ENCODE results near the gene SIAE.

SIAE gene, protein sequence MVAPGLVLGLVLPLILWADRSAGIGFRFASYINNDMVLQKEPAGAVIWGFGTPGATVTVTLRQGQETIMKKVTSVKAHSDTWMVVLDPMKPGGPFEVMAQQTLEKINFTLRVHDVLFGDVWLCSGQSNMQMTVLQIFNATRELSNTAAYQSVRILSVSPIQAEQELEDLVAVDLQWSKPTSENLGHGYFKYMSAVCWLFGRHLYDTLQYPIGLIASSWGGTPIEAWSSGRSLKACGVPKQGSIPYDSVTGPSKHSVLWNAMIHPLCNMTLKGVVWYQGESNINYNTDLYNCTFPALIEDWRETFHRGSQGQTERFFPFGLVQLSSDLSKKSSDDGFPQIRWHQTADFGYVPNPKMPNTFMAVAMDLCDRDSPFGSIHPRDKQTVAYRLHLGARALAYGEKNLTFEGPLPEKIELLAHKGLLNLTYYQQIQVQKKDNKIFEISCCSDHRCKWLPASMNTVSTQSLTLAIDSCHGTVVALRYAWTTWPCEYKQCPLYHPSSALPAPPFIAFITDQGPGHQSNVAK

DNA sequence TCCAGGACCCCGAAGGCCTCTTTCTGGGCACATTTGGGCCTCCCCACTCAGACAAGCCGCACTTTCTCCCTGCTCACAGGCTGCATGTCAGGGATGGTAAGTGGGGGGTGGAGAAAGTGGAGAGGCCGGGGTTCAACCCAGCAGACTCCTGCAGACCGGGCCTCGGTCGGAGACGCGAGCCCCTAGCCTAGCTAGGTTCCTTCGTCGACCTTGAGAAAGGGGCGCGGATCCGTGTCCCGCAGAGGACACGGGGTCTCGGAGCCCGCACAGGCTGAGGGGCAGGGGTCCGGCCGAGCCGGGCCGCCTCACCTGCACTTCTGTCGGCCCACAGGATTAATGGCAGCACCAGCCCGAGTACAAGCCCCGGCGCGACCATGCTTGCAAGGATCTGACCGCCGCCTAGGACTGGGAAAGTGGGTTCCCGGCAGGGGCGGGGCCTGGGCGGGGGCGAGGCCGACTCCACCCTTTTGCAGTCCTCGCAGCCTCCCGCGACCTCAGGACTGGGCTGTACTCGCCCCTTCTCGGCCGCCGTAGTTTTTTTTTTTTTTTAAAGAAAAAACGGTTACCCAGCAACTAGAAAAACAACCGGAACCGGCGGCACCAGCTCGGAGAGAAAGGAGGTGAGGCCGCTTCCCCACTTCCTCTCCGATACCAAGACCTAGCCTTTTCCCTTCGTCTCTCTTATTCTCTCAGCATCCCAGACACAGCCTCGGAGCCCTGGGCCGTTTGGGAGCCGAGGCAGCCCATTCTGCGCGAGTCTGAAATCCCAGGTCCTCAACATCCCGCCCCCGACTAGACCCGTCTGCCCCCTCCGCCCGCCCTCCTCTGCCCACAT, at the start of gene SIAE, which contains the start of gene SPA17:
Gene SIAE (minus strand): TSS at position 407 of the 835 bp plus-strand sequence. CDS start 31 bp downstream, at position 376.
Gene SPA17 (plus strand): TSS at position 572 of the 835 bp plus-strand sequence. CDS start 1,361 bp downstream, outside the sequence.
- DNase-seq (ENCODE audit: low read depth): peak; percentile 96
- H3K36me3 ChIP-seq (ENCODE audit: control insufficient read depth, insufficient read depth, low read length, severe bottlenecking): no peaks in the 10 kb centered on the region
- no peaks in the 10 kb centered on the region for H3K9me3 ChIP-seq (ENCODE audit: control insufficient read depth, low read length)
- peak within 1 kb of the TSS; percentile 84 for H3K4me3 ChIP-seq (ENCODE audit: low read length)
- peak within 1 kb of the TSS; percentile 96 for H3K9ac ChIP-seq (ENCODE audit: low read length)
- H3K4me1 ChIP-seq (ENCODE audit: control insufficient read depth, insufficient read depth, low read length): peaks cover 18% of the 10 kb centered on the region
- H3K27me3 ChIP-seq (replicated peaks; ENCODE audit: control insufficient read depth, insufficient read depth, low read length): no peaks in the 10 kb centered on the region

- peaks cover 82% of the 10 kb centered on the region for H3K27me3 ChIP-seq (replicated peaks; ENCODE audit: control insufficient read depth, insufficient read depth, low read length)
- H3K9me3 ChIP-seq (ENCODE audit: control insufficient read depth, low read length): no peaks in the 10 kb centered on the region
- no peak for DNase-seq (ENCODE audit: low read depth)
- H3K9ac ChIP-seq (ENCODE audit: low read length): no peak overlapping the region
- H3K4me3 ChIP-seq (ENCODE audit: low read length): no peak overlapping the region
- no peaks in the 10 kb centered on the region for H3K36me3 ChIP-seq (ENCODE audit: control insufficient read depth, insufficient read depth, low read length, severe bottlenecking)
- H3K4me1 ChIP-seq (ENCODE audit: control insufficient read depth, insufficient read depth, low read length): peaks cover 25% of the 10 kb centered on the region
Observed at GRCh38 chr11:124722176-124722575, 48.6 kb upstream of the SIAE start.

DNA sequence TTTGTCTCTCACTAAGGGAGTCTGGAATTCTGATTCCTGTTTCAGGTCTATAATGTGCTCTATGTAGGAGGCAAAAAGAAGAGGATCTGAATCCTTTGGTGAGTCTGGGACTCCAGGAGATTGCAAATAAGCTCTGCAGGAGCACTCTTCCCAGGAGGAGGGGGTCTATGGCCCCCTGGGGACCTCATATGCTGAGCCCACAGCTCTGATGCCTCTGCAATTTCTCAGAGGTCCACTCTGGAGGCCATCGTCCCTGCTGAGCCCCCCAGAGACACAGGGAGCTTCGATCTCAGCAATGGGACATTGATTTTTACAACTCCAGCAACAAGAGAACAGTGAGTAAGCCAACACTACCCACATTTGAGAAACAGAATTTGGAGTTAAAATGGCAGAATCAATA, 46.0 kb upstream of the SIAE start:
- Histone ChIP-seq H3K9ac (ENCODE audit: low read length) (no peak overlapping the region), H3K36me3 (ENCODE audit: control insufficient read depth, insufficient read depth, low read length, severe bottlenecking) (no peaks in the 10 kb centered on the region), H3K27me3 (replicated peaks; ENCODE audit: control insufficient read depth, insufficient read depth, low read length) (peaks cover 79% of the 10 kb centered on the region), H3K4me3 (ENCODE audit: low read length) (no peak overlapping the region), H3K9me3 (ENCODE audit: control insufficient read depth, low read length) (no peaks in the 10 kb centered on the region), H3K4me1 (ENCODE audit: control insufficient read depth, insufficient read depth, low read length) (peaks cover 13% of the 10 kb centered on the region)
- DNase-seq (ENCODE audit: low read depth): no peak

GRCh38 chr11:124718801-124719200, 45.3 kb upstream of the SIAE start:
- H3K4me3 ChIP-seq (ENCODE audit: low read length): no peak overlapping the region
- no peaks in the 10 kb centered on the region for H3K9me3 ChIP-seq (ENCODE audit: control insufficient read depth, low read length)
- no peak for DNase-seq (ENCODE audit: low read depth)
- peaks cover 79% of the 10 kb centered on the region for H3K27me3 ChIP-seq (replicated peaks; ENCODE audit: control insufficient read depth, insufficient read depth, low read length)
- peaks cover 13% of the 10 kb centered on the region for H3K4me1 ChIP-seq (ENCODE audit: control insufficient read depth, insufficient read depth, low read length)
- no peaks in the 10 kb centered on the region for H3K36me3 ChIP-seq (ENCODE audit: control insufficient read depth, insufficient read depth, low read length, severe bottlenecking)
- H3K9ac ChIP-seq (ENCODE audit: low read length): no peak overlapping the region

DNA sequence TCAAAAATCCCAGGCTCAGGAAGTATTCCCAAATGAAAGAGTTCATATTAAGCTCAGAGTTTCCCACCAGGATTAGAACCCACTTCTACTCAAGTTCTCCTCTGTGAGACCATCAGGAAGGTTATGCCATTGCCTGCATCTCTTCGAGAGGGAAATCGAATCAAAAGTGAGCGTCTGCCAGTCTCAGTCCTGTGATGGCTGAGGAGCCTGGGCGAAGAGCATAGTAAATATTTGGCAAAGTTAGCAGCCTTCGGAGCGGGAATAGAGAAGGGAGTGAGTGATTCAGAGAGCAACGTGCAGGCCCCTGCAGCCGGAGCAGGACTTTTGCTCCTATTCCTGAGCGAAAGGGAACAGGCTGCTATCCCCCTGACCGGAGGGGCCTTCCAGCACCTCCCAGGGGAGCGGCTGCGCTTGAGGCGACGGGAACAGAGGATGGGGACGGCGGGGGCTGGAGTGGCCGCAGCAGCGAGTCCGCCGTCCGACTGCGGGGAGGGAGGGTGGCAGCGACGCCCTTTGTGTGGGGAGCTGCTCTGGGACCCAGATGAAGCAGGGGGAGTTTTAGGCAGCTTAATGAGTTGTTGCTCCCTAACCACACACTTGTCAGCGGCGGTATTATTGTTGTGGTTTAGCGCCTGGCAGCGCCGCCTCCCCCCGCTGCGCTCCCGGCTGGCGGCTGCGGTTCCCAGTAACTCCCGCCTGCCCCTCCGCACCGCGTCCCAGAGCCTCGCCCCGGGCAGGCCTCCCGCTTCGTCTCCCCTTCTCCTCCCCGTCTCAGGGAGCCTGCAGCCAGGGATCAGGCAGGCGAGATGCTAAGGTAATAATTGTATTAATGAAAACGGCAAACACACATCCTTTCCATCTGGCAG, 44.5 kb upstream of the SIAE start:
- H3K36me3 ChIP-seq (ENCODE audit: control insufficient read depth, insufficient read depth, low read length, severe bottlenecking): no peaks in the 10 kb centered on the region
- peaks cover 75% of the 10 kb centered on the region for H3K27me3 ChIP-seq (replicated peaks; ENCODE audit: control insufficient read depth, insufficient read depth, low read length)
- peak overlapping the region; percentile 76 for H3K4me3 ChIP-seq (ENCODE audit: low read length)
- DNase-seq (ENCODE audit: low read depth): peak; percentile 37
- H3K9ac ChIP-seq (ENCODE audit: low read length): peak overlapping the region; percentile 31
- peaks cover 13% of the 10 kb centered on the region for H3K4me1 ChIP-seq (ENCODE audit: control insufficient read depth, insufficient read depth, low read length)
- no peaks in the 10 kb centered on the region for H3K9me3 ChIP-seq (ENCODE audit: control insufficient read depth, low read length)

- no peak for DNase-seq (ENCODE audit: low read depth)
- peak overlapping the region; percentile 76 for H3K4me3 ChIP-seq (ENCODE audit: low read length)
- H3K27me3 ChIP-seq (replicated peaks; ENCODE audit: control insufficient read depth, insufficient read depth, low read length): peaks cover 69% of the 10 kb centered on the region
Observed at GRCh38 chr11:124717421-124717785, 43.9 kb upstream of the SIAE start.

GRCh38 chr11:124716591-124716990, 43.1 kb upstream of the SIAE start:
- H3K27me3 ChIP-seq (replicated peaks; ENCODE audit: control insufficient read depth, insufficient read depth, low read length): peaks cover 61% of the 10 kb centered on the region
- no peak for DNase-seq (ENCODE audit: low read depth)
- no peak overlapping the region for H3K4me3 ChIP-seq (ENCODE audit: low read length)
- no peak overlapping the region for H3K9ac ChIP-seq (ENCODE audit: low read length)
- no peaks in the 10 kb centered on the region for H3K36me3 ChIP-seq (ENCODE audit: control insufficient read depth, insufficient read depth, low read length, severe bottlenecking)
- H3K4me1 ChIP-seq (ENCODE audit: control insufficient read depth, insufficient read depth, low read length): peaks cover 13% of the 10 kb centered on the region
- no peaks in the 10 kb centered on the region for H3K9me3 ChIP-seq (ENCODE audit: control insufficient read depth, low read length)

More at GRCh38 chr11:124717421-124717785, 43.9 kb upstream of the SIAE start:
- Histone ChIP-seq H3K9ac (ENCODE audit: low read length) (no peak overlapping the region), H3K9me3 (ENCODE audit: control insufficient read depth, low read length) (no peaks in the 10 kb centered on the region), H3K36me3 (ENCODE audit: control insufficient read depth, insufficient read depth, low read length, severe bottlenecking) (no peaks in the 10 kb centered on the region), H3K4me1 (ENCODE audit: control insufficient read depth, insufficient read depth, low read length) (peaks cover 13% of the 10 kb centered on the region)

DNA sequence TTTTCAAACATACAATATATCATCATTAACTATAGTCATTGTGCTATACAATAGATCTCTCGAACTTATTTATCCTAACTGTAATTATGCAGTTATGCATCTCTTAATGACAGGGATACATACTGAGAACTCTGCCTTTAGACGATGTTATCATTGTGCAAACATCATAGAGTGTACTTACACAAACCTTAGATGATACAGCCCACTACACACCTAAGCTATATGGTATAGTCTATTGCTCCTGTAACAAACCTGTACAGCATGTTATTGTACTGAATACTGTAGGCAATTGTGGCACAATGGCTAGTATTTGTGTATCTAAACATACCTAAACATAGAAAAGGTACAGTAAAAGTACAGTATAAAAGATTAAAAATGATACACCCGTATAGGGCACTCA, 38.9 kb upstream of the SIAE start:
- Histone ChIP-seq H3K9ac (ENCODE audit: low read length) (no peak overlapping the region), H3K9me3 (ENCODE audit: control insufficient read depth, low read length) (peaks cover 10% of the 10 kb centered on the region), H3K36me3 (ENCODE audit: control insufficient read depth, insufficient read depth, low read length, severe bottlenecking) (no peaks in the 10 kb centered on the region), H3K4me1 (ENCODE audit: control insufficient read depth, insufficient read depth, low read length) (peaks cover 2% of the 10 kb centered on the region), H3K27me3 (replicated peaks; ENCODE audit: control insufficient read depth, insufficient read depth, low read length) (peaks cover 22% of the 10 kb centered on the region), H3K4me3 (ENCODE audit: low read length) (no peak overlapping the region)
- no peak for DNase-seq (ENCODE audit: low read depth)

DNA sequence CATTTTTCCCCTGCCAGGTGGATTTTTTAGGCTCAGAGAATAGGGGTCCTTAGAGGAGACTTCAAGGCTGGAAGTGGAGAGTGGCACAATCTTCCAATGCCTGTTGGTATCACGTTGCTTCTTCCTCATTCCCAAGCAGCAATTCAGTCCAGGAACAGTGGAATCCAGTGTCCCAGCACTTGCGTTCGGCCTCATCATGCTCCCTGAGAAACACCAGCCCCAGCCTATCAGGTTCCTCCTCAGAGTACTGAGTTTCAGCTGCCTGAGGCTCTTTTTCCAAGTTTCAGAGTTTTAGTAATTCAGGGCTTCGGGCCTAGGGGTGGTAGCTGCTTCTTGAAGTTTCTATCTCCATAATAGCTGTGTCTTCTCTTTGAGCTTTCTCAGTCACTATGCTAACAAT, 34.3 kb upstream of the SIAE start:
- DNase-seq (ENCODE audit: low read depth): no peak
- no peaks in the 10 kb centered on the region for H3K4me1 ChIP-seq (ENCODE audit: control insufficient read depth, insufficient read depth, low read length)
- H3K9ac ChIP-seq (ENCODE audit: low read length): no peak overlapping the region
- no peaks in the 10 kb centered on the region for H3K36me3 ChIP-seq (ENCODE audit: control insufficient read depth, insufficient read depth, low read length, severe bottlenecking)
- peaks cover 19% of the 10 kb centered on the region for H3K9me3 ChIP-seq (ENCODE audit: control insufficient read depth, low read length)
- H3K27me3 ChIP-seq (replicated peaks; ENCODE audit: control insufficient read depth, insufficient read depth, low read length): no peaks in the 10 kb centered on the region
- no peak overlapping the region for H3K4me3 ChIP-seq (ENCODE audit: low read length)

- DNase-seq (ENCODE audit: low read depth): no peak
- no peaks in the 10 kb centered on the region for H3K4me1 ChIP-seq (ENCODE audit: control insufficient read depth, insufficient read depth, low read length)
Observed at GRCh38 chr11:124700028-124700427, 26.5 kb upstream of the SIAE start.

More at GRCh38 chr11:124700028-124700427, 26.5 kb upstream of the SIAE start:
- H3K4me3 ChIP-seq (ENCODE audit: low read length): no peak overlapping the region
- peaks cover 13% of the 10 kb centered on the region for H3K9me3 ChIP-seq (ENCODE audit: control insufficient read depth, low read length)
- no peaks in the 10 kb centered on the region for H3K36me3 ChIP-seq (ENCODE audit: control insufficient read depth, insufficient read depth, low read length, severe bottlenecking)
- H3K9ac ChIP-seq (ENCODE audit: low read length): no peak overlapping the region
- H3K27me3 ChIP-seq (replicated peaks; ENCODE audit: control insufficient read depth, insufficient read depth, low read length): no peaks in the 10 kb centered on the region

All from adipocyte (in vitro differentiated cells).